ENCODE measurements around the gene TWSG1. TPM values are rescaled to one million over a fixed set of nuclear protein-coding genes. Genes with fewer than 3 reads are reported as not detected.

TWSG1 gene
- 47.1 TPM for polyA plus RNA-seq (2012; ENCODE audit: missing spikeins)

- no peak for TF ChIP-seq POLR2AphosphoS5 (IDR thresholded peaks at IDR 0.05; ENCODE audit: low read depth, low read length)
- TF ChIP-seq TAF1 (IDR thresholded peaks at IDR 0.05; ENCODE audit: borderline replicate concordance, low read depth, low read length) = no peak
- peak; percentile 58; the same call in 1 of the 2 replicates for TF ChIP-seq POLR2A (IDR thresholded peaks at IDR 0.05; ENCODE audit: low read depth, low read length)
- DNase-seq (ENCODE audit: insufficient read length) = peak; percentile 90
- peak; percentile 93 for FAIRE-seq
Measured at GRCh38 chr18:9334329-9334972, at the start of gene TWSG1. TWSG1 (plus strand) TSS chr18:9334773; CDS start chr18:9337230, 2,457 bp downstream.

GRCh38 chr18:9285604-9286003, 49.0 kb upstream of the TWSG1 start:
- DNase-seq (ENCODE audit: insufficient read length) (no peak), FAIRE-seq (no peak)
- no peak for TF ChIP-seq POLR2A (IDR thresholded peaks at IDR 0.05; ENCODE audit: low read depth, low read length)
- no peak for TF ChIP-seq POLR2AphosphoS5 (IDR thresholded peaks at IDR 0.05; ENCODE audit: low read depth, low read length)

- TF ChIP-seq POLR2A (IDR thresholded peaks at IDR 0.05; ENCODE audit: low read depth, low read length) = no peak
- TF ChIP-seq TAF1 (IDR thresholded peaks at IDR 0.05; ENCODE audit: borderline replicate concordance, low read depth, low read length) = no peak
- TF ChIP-seq POLR2AphosphoS5 (IDR thresholded peaks at IDR 0.05; ENCODE audit: low read depth, low read length) = no peak
- FAIRE-seq (no peak), DNase-seq (ENCODE audit: insufficient read length) (no peak)
Measured at GRCh38 chr18:9287036-9287435, 47.5 kb upstream of the TWSG1 start.

GRCh38 chr18:9289698-9290097, 44.9 kb upstream of the TWSG1 start:
- no peak for FAIRE-seq
- no peak for TF ChIP-seq TAF1 (IDR thresholded peaks at IDR 0.05; ENCODE audit: borderline replicate concordance, low read depth, low read length)
- no peak for TF ChIP-seq POLR2AphosphoS5 (IDR thresholded peaks at IDR 0.05; ENCODE audit: low read depth, low read length)
- TF ChIP-seq POLR2A (IDR thresholded peaks at IDR 0.05; ENCODE audit: low read depth, low read length) = no peak

GRCh38 chr18:9290156-9290555, 44.4 kb upstream of the TWSG1 start:
- FAIRE-seq (no peak), DNase-seq (ENCODE audit: insufficient read length) (no peak)
- TF ChIP-seq POLR2A (IDR thresholded peaks at IDR 0.05; ENCODE audit: low read depth, low read length) (no peak), TAF1 (IDR thresholded peaks at IDR 0.05; ENCODE audit: borderline replicate concordance, low read depth, low read length) (no peak), POLR2AphosphoS5 (IDR thresholded peaks at IDR 0.05; ENCODE audit: low read depth, low read length) (no peak)

More at GRCh38 chr18:9289698-9290097, 44.9 kb upstream of the TWSG1 start:
- DNase-seq (ENCODE audit: insufficient read length) = no peak

GRCh38 chr18:9292047-9292446, 42.5 kb upstream of the TWSG1 start:
- TF ChIP-seq POLR2AphosphoS5 (IDR thresholded peaks at IDR 0.05; ENCODE audit: low read depth, low read length) = no peak
- no peak for DNase-seq (ENCODE audit: insufficient read length)
- FAIRE-seq = no peak

- FAIRE-seq = no peak
- TF ChIP-seq TAF1 (IDR thresholded peaks at IDR 0.05; ENCODE audit: borderline replicate concordance, low read depth, low read length) (no peak), POLR2A (IDR thresholded peaks at IDR 0.05; ENCODE audit: low read depth, low read length) (no peak), POLR2AphosphoS5 (IDR thresholded peaks at IDR 0.05; ENCODE audit: low read depth, low read length) (no peak)
Measured at GRCh38 chr18:9293948-9294347, 40.6 kb upstream of the TWSG1 start.

GRCh38 chr18:9296233-9297006, 38.2 kb upstream of the TWSG1 start:
- DNase-seq (ENCODE audit: insufficient read length) = no peak
- no peak for TF ChIP-seq POLR2A (IDR thresholded peaks at IDR 0.05; ENCODE audit: low read depth, low read length)
- TF ChIP-seq TAF1 (IDR thresholded peaks at IDR 0.05; ENCODE audit: borderline replicate concordance, low read depth, low read length) = no peak
- TF ChIP-seq POLR2AphosphoS5 (IDR thresholded peaks at IDR 0.05; ENCODE audit: low read depth, low read length) = no peak
- FAIRE-seq = no peak

More at GRCh38 chr18:9293948-9294347, 40.6 kb upstream of the TWSG1 start:
- no peak for DNase-seq (ENCODE audit: insufficient read length)

- DNase-seq (ENCODE audit: insufficient read length) (no peak), FAIRE-seq (no peak)
- no peak for TF ChIP-seq TAF1 (IDR thresholded peaks at IDR 0.05; ENCODE audit: borderline replicate concordance, low read depth, low read length)
- no peak for TF ChIP-seq POLR2AphosphoS5 (IDR thresholded peaks at IDR 0.05; ENCODE audit: low read depth, low read length)
- TF ChIP-seq POLR2A (IDR thresholded peaks at IDR 0.05; ENCODE audit: low read depth, low read length) = no peak
Measured at GRCh38 chr18:9297007-9297393, 37.6 kb upstream of the TWSG1 start.

- FAIRE-seq (no peak), DNase-seq (ENCODE audit: insufficient read length) (no peak)
- TF ChIP-seq POLR2AphosphoS5 (IDR thresholded peaks at IDR 0.05; ENCODE audit: low read depth, low read length) = no peak
- TF ChIP-seq TAF1 (IDR thresholded peaks at IDR 0.05; ENCODE audit: borderline replicate concordance, low read depth, low read length) = no peak
- TF ChIP-seq POLR2A (IDR thresholded peaks at IDR 0.05; ENCODE audit: low read depth, low read length) = no peak
Measured at GRCh38 chr18:9304388-9305070, 30.0 kb upstream of the TWSG1 start.

GRCh38 chr18:9319333-9319732, 15.2 kb upstream of the TWSG1 start:
- DNase-seq (ENCODE audit: insufficient read length) (no peak), FAIRE-seq (no peak)
- no peak for TF ChIP-seq POLR2AphosphoS5 (IDR thresholded peaks at IDR 0.05; ENCODE audit: low read depth, low read length)

GRCh38 chr18:9321017-9321452, 13.5 kb upstream of the TWSG1 start:
- TF ChIP-seq POLR2A (IDR thresholded peaks at IDR 0.05; ENCODE audit: low read depth, low read length) = no peak
- no peak for TF ChIP-seq POLR2AphosphoS5 (IDR thresholded peaks at IDR 0.05; ENCODE audit: low read depth, low read length)
- no peak for TF ChIP-seq TAF1 (IDR thresholded peaks at IDR 0.05; ENCODE audit: borderline replicate concordance, low read depth, low read length)
- no peak for DNase-seq (ENCODE audit: insufficient read length)
- no peak for FAIRE-seq
